GM21717 (cell line): ENCODE data around the gene PRR15L.
"Not testable (repeated sequence)": the region's sequence is repeated elsewhere in the genome, so short reads cannot be mapped to it uniquely, and the experiment has no call there.

Source experiments
- ATAC-seq: cut with Tn5 transposase; IDR thresholded peaks from one replicate; pipeline ENCODE4 v1.9.1; 2021; ENCODE audit warnings: mild to moderate bottlenecking, moderate library complexity; ENCODE audit not compliant: unreplicated experiment

PRR15L gene, protein sequence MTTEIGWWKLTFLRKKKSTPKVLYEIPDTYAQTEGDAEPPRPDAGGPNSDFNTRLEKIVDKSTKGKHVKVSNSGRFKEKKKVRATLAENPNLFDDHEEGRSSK

DNA sequence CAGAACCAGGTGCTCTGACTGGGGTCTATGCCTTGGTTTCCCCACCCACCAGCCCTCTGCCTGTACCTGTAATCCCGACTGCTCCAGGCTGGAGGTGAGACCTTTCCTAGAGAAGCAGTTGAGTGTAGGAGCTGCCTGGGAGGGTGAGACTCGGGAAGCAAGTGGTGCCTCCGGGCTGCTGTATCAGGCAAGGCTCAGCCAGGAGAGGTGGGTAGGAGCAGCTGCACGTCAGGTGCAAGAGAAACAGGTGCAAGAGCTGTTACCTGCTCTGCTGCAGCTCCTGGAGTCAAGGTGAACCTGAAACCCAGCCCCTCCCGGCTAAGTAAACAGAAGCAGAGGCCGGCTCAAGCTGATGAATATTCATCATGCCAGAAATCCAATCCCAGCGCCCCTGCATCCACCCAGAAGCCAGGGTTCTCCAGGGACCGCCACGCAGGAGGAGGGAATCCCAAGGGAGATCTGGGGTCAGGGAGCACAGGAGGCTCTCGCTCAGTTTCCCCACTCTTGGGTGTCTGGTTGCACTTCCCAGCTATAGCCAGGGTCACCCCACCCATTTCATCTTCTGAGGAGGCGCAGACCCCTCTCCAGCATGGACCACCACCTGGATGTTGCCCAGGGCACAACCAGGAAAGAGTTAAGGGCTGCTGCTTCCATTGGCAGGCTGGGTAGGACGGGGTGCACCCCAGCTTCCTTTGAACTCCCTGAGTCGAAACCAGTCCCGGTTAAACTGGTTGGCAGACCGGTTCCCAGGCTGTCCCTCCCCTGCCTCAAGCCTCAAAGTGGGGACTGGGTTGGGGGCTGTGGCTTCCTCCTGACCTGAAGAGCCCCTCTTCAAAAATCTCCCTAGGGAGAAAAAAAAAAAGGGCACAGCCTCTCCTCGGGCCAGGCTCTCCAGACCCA is at the start of gene PRR15L:
Gene PRR15L, minus strand, starts transcription at position 293 of the 900 bp plus-strand sequence. CDS start 4,649 bp downstream, outside the sequence.
- ATAC-seq: no peak

DNA sequence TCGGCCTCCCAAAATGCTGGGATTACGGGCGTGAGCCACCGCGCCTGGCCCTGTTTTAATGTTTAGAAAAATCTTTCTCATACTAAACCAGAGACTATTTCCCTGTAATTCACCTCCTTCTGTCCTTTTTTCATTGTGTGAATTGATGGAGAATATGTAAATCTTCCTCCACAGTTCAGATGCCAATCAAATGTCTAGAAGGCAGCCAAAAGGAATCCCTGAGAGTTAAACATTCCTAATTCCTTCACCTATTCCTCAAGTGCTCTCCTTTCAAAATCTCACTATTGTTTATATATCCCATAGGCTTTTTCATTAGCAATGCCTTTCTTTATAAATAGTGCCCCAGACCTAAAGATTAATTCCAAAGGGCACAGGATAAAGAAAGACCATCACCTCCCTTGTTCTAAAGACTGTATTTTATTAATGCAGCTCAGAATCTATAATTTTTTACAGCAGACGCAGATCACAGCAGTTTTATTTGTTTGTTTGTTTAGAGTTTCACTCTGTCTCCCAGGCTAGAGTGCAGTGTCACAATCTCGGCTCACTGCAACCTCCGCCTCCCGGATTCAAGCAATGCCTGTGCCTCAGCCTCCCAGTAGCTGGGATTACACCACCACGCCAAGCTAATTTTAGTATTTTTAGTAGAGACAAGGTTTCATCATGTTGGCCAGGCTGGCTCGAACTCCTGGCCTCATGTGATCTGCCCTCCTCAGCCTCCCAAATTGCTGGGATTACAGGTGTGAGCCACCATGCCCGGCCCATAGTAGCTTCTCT is 49.4 kb upstream of the PRR15L start:
- no peak for ATAC-seq

GRCh38 chr17:48004983-48005382 is 47.3 kb upstream of the PRR15L start:
- ATAC-seq: no peak

GRCh38 chr17:48003417-48004151 is 45.9 kb upstream of the PRR15L start:
- ATAC-seq: no peak

- ATAC-seq: no peak
Measured at GRCh38 chr17:48002916-48003416, 45.3 kb upstream of the PRR15L start.

DNA sequence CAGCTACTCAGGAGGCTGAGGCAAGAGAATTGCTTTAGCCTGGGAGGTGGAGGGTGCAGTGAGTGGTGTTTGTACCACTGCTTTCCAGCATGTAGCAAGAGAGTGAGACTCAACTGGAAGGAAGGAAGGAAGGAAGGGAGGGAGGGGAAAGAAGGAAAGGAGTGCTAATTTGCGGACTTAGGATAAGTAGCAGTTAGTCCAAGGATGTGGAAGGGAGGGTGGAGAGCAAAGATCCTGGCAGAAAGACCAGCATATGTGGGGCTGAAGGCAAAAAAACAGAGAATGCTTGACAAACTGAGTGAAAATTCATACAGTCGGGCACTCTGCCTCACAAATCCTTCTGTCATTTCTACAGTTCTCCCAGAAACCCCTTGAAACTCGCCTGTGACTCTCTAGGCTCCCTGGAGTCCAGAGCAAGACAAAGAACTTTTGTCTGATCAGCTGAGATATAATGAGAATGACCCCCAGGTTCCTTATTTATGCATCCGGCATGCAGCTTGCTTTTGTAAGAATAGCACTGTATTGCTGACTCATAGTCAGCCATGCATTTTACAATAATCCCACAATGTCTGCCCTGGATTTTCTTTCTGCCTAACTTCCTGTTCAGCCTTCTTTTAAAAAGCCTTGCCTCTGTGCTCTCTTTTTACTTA is 44.7 kb upstream of the PRR15L start:
- no peak for ATAC-seq

GRCh38 chr17:48001657-48002056 is 44.0 kb upstream of the PRR15L start:
- not testable (repeated sequence) for ATAC-seq

DNA sequence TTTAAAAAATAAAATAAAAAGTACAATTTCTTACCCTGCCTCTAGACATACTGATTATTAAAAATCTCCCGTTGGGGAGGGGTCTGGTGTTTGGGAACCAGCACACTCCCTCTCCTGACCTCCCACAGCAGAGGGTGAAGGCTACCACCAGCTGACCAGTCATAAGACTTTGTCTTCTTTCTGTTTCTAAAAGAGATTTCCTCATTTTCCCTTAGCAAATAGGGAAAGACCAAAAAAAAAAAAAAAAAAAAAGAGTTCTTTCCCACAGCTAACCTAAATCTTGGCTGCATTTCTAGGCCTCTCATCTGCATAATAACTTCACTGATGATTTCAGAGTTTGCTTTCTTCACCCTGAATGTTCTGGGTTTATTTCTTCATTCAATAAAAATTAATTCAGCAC is 43.5 kb upstream of the PRR15L start:
- ATAC-seq: no peak

DNA sequence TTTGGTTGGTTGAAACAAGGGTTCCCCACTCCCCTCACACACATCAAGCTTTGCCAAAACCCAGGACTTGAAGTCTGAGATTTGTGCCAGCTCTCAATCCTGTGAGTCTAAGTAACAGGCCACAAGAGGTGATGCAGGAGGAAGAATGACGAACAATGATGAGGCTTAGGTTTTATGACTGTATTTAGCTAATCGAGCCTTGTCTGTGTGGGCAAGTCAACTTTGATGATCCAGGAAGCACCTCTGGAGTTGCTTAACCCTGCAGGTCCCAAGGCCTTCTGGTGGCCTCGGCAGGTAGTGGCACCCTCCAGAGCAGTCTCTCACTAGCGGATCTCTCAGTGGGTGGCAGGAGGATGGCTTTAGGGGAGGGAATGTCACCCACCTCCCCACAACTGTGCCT is 41.9 kb upstream of the PRR15L start:
- ATAC-seq: no peak

DNA sequence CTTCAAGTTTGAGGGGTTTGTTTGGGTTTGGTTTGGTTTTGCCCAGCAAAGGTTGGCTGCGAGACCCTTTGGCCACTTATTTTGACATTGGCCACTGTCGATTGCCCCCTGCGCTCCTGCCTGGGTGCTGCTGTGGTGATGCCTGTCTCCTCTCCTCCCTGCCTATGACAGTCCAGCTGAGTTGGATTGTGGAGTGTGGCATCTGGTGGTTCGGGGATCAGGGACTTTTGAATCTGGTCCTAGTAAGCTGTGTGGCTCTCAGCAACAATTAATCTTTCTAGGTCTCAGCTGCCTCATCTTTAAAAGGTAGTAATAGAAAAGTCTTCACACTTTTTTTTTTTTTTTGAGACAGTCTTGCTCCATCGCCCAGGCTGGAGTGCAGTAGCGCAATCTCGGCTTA is 40.4 kb upstream of the PRR15L start:
- no peak for ATAC-seq

GRCh38 chr17:47997586-47997985 is 39.9 kb upstream of the PRR15L start:
- no peak for ATAC-seq

DNA sequence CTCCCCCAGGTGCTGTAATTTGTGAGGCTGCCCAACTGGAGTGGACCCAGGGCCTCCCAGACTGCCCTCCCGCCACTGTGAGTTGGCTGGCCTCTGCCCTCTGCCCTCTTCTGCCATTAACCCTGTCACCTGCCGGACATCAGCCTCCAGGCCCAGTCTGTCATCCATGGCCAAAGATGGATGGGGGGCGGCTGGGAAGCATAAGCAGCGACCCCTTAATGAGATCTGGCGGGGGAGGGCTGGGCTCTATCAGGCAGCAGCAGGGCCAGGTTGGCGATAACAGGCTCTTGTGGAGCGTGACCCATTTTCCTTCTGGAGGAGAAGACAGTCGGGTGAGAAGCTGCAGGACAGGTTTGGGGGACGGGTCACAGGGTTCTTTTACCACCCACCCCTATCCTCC is 38.5 kb upstream of the PRR15L start:
- no peak for ATAC-seq

- ATAC-seq: no peak
Measured at GRCh38 chr17:47995241-47995935, 37.7 kb upstream of the PRR15L start.

DNA sequence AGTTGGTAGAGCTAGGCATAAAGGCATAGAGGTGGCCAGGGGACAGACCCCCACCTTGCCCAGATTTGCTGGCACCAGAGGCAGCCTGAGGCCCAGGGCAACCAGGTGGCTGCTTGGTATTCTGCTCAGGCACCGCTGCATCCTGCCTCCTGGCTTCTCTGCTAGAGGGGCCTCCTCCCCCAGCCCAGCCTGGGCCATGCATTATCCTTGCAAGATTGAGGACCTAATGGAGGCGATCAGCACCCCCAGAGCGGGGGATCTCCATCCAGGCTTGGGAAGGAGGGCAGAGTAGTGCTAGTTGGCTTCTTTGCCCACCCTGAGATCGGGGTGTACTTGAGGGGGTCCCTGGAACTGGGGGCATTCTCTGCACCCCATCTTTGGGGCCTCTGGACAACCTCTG is 37.0 kb upstream of the PRR15L start:
- ATAC-seq: no peak

DNA sequence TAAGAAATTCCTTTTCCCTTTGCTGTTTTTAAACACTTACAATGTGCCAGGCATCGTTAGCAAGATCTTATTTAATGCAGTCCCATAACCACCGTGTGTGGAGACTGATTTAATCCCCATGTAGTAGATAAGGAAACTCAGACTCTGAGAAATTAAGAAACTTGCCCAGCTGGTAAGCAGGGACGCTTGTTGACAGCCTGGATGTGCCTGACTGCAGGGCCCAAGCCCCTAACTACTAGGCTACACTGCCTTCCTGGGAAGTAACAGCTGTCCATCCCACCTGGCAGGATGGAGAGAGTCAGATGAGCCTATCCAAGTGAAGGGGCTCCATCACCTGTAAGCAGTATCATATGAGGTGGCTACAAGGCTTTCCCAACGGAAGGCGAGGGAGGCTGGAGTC is 36.3 kb upstream of the PRR15L start:
- no peak for ATAC-seq

GRCh38 chr17:47993031-47993564 is 35.4 kb upstream of the PRR15L start:
- no peak for ATAC-seq

- ATAC-seq: no peak
Measured at GRCh38 chr17:47992216-47992615, 34.5 kb upstream of the PRR15L start.

DNA sequence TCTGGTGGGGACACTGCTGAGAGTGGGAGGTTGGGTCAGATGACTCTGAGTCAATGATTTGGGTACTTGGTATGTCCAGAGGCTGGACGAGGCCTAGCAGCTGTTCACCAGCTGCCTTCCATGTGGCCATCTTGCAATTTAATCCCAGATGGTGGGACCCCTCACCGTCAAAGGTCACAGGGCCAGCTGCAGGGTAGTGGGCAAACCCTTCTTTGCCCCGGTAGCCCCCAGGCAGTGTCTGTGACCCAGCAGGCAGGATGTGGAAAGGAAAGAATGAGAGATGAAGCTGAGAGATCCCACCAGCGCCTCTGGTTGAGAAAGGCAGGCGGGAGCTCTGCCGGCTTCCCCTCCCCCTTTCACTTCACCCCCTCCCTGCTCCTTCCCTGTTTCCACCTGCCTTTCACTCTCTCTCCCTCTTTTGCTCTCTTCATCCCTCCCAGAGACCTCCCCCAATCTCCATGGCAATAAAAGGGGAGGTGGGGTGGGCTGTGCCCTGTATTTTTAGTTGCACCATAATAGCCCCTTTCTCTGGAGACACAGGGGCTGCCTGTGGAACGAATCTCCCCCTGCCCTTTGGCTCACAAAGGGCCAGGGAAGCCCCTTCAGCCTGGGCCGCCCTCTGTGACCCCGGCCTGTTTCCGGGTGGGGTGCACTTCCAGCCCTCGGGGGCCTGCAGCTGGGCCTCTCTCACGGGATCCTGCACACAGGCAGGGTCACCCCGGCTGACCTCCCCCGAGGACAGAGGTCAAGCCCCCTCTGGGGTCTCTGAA is 33.5 kb upstream of the PRR15L start:
- ATAC-seq: no peak

- no peak for ATAC-seq
Measured at GRCh38 chr17:47989700-47990099, 32.0 kb upstream of the PRR15L start.
